HL-60 (cell line): ENCODE results near the gene DYNC1H1.
"Not testable (repeated sequence)": the region's sequence is repeated elsewhere in the genome, so short reads cannot be mapped to it uniquely, and the experiment has no call there.

ENCODE experiments used
- POLR2AphosphoS5 ChIP-seq: IDR thresholded peaks from 2 replicates; pipeline ENCODE4 v1.6.1; 2012; ENCODE audit warnings: low read depth
- TF ChIP-seq, protein P1 (sequence below): IDR thresholded peaks from one replicate; pipeline ENCODE4 v1.5.1; 2011; ENCODE audit warnings: low read length, control low read depth, inconsistent platforms; ENCODE audit not compliant: insufficient read depth
- TF ChIP-seq, protein P2 (sequence below): IDR thresholded peaks from 2 replicates; pipeline ENCODE4 v1.6.1; 2012; ENCODE audit warnings: low read depth; ENCODE audit not compliant: insufficient replicate concordance

DNA sequence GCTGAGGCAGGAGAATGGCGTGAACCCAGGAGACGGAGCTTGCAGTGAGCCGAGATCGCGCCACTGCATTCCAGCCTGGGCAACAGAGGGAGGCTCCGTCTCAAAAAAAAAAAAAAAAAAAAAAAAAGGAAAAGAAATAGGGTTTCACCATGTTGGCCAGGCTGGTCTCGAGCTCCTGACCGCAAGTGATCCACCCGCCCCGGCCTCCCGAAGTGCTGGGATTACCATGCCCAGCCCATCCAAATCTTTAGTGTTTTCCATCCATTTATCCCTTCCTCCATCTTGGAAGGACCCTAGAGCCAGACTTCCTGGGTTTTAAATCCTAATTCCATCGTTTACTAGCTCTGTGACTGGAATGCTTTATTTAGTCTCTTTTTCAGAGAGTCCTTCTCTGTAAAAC lies 20.5 kb downstream of the DYNC1H1 start:
- TF ChIP-seq, protein P1, sequence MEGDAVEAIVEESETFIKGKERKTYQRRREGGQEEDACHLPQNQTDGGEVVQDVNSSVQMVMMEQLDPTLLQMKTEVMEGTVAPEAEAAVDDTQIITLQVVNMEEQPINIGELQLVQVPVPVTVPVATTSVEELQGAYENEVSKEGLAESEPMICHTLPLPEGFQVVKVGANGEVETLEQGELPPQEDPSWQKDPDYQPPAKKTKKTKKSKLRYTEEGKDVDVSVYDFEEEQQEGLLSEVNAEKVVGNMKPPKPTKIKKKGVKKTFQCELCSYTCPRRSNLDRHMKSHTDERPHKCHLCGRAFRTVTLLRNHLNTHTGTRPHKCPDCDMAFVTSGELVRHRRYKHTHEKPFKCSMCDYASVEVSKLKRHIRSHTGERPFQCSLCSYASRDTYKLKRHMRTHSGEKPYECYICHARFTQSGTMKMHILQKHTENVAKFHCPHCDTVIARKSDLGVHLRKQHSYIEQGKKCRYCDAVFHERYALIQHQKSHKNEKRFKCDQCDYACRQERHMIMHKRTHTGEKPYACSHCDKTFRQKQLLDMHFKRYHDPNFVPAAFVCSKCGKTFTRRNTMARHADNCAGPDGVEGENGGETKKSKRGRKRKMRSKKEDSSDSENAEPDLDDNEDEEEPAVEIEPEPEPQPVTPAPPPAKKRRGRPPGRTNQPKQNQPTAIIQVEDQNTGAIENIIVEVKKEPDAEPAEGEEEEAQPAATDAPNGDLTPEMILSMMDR = not testable (repeated sequence)
- not testable (repeated sequence) for TF ChIP-seq POLR2AphosphoS5
- TF ChIP-seq, protein P2, sequence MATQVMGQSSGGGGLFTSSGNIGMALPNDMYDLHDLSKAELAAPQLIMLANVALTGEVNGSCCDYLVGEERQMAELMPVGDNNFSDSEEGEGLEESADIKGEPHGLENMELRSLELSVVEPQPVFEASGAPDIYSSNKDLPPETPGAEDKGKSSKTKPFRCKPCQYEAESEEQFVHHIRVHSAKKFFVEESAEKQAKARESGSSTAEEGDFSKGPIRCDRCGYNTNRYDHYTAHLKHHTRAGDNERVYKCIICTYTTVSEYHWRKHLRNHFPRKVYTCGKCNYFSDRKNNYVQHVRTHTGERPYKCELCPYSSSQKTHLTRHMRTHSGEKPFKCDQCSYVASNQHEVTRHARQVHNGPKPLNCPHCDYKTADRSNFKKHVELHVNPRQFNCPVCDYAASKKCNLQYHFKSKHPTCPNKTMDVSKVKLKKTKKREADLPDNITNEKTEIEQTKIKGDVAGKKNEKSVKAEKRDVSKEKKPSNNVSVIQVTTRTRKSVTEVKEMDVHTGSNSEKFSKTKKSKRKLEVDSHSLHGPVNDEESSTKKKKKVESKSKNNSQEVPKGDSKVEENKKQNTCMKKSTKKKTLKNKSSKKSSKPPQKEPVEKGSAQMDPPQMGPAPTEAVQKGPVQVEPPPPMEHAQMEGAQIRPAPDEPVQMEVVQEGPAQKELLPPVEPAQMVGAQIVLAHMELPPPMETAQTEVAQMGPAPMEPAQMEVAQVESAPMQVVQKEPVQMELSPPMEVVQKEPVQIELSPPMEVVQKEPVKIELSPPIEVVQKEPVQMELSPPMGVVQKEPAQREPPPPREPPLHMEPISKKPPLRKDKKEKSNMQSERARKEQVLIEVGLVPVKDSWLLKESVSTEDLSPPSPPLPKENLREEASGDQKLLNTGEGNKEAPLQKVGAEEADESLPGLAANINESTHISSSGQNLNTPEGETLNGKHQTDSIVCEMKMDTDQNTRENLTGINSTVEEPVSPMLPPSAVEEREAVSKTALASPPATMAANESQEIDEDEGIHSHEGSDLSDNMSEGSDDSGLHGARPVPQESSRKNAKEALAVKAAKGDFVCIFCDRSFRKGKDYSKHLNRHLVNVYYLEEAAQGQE = not testable (repeated sequence)
